ENCODE measurements around the gene AUTS2. TPM values are rescaled to one million over a fixed set of nuclear protein-coding genes. Genes with fewer than 3 reads are reported as not detected.

AUTS2 gene
- total and polyA plus RNA-seq, 2 of the 8 experiments (the other 6 are each of a cell fraction or from before 2014, with no cell fraction given), result 25.9 to 101 TPM

DNA sequence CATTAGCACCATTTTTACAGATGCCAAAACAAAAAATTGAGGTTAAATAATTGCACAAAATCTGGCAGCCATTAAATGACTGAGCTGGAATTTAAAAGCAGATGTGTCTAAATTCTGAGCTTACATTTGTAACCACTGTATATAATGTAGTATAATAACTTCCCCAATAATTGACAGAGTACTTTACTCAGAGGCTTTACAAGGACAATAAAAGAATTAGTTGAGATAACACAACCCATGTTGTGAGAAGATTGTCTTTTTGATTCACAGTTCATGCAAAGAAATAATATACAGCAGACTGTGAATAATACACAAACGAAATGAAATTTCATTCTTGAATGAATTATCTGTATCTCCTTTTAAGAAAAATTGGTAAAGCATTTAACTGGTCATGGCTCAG is 417.1 kb downstream of the AUTS2 start (continued):
- TF ChIP-seq JUND (IDR thresholded peaks at IDR 0.05; ENCODE audit: low read length), result no peak
- TF ChIP-seq BCL11A (IDR thresholded peaks at IDR 0.05; ENCODE audit: low read depth in 2 of 2, low read length in 2 of 2), result no peak
- TF ChIP-seq SRF (IDR thresholded peaks at IDR 0.05; ENCODE audit: low read depth, low read length), result no peak
